ENCODE data around the gene DUSP2.

The DUSP2 gene

DNA sequence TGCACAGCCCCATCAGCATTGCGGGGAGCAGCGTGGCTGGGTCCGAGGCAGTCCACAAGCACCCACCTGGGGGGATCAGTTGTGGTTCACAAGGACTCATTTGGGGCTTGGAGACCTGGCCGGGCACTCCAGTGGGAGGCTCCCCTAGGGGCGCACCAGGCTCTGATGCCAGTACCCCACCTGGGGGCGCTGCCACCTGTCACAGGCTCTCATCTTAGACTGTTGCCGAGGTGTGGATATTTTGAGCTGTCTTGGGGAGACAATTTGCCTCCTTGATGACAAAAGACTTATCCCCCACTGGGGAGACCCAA is 31.9 kb downstream of the DUSP2 start:
- DNase-seq = no peak

DNA sequence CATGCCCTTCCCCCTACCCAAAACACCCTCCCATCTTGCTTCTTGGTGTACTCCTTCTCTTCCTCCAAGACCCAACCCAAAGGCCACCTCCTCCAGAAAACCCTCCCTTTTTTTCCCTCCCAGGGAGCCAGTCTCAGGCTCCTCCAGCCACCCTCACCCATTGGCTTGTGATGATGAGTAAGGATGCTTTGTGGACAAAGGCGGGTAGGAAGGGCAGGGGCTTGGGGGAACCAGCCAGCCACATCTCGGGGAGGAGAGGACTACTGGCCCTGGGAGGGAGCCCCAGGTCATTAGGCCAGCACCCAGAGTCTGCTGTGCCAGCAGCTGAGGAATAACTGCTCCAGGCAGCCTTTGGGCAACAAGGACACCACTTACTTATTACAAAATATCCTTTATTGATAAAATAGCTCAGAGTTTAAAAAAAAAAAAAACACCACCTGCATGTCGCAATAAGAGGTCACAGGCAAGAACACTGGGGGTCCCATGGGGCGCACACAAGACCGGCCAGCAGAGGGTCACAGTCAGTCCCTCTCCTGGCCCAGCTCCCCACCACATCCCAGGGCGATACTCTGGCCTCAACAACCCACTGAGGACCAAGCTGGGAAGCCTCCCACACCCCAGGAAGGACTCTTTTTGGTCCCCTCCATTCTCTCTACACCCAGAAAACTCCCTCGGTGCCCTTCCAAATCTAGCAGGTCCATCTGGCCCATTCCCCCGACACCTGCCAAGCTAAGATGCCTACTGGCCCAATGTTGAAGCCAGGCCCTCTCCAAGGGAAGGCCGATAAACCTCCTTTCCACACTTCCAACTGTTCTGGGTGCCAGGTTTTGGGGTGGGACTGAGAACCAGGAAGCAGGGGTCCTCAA is 32.5 kb downstream of the DUSP2 start:
- DNase-seq = no peak

- DNase-seq = no peak
These were observed 33.3 kb downstream of the DUSP2 start for GRCh38 chr2:96111823-96112500.

GRCh38 chr2:96111257-96111640 is 34.0 kb downstream of the DUSP2 start:
- DNase-seq = no peak

- no peak for DNase-seq
These were observed 34.5 kb downstream of the DUSP2 start for GRCh38 chr2:96110621-96111256.

DNA sequence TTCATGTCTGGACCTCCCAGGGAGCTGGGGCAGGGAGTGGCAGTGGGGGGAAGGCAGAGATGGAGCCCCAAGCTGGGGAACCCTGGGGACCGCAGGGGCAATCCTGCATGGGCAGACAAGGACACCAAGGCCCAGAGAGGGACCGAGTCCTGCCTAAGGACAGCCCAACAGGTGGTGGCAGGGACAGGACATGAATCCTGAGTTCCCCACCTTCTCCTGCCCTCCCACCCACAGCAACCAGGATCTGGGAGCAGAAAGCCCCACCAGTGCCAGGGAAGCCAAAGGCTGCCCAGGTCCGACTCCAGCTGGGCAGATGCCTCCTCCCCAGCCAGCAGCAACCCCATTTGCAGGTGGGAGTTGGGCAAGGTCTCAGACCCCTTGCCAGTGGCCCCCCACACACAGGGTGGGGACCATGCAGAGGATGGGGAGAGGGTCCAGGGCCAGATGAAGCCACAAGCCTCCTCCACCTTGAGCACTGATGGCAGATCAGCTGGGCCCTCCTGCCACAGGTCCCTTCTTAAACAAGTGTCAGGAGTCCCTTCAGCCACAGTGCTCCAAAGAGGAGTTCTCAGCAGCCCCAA is 35.2 kb downstream of the DUSP2 start:
- no peak for DNase-seq

GRCh38 chr2:96109361-96109680 is 35.9 kb downstream of the DUSP2 start:
- DNase-seq = no peak

DNA sequence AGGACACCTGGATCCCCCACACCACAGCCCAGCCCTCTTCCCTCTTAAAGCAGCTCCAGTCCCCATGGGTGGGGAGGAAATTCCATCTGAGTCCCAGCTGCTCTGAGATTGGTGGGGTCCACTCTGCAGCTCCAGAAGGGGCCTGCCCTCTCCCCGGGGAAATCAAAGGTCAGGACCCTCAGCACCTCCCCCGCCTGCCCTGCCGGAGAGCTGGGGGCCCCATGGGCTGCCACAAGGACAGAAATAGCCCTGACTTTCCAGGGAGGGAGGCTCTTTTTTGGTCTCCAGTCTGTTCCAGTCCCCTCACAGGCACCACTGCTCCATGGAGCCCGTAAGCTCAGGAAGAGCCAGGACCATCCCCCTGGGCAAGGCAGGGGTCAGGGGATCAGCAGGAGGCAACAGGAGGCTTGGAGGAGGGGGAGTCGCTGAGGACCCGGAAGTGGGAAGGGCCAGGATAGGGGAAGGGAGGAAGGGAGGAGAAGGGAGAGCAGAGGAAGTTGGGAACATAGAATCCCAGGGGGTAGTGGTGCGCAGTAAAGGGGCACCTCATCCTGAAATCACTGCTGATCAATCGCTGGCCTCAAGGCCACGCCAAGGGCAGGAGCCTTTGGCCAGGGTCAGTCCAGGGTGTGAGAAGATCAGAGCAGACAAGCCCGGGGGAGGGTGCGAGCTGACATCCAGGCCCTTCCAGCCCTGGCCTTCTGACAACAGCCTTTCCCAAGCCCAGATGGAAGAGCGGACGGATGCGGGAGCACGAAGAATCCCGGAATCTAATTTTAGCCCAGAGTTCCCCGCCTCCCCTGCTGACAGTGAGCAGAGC is 36.5 kb downstream of the DUSP2 start:
- no peak for DNase-seq

- DNase-seq = no peak
These were observed 37.1 kb downstream of the DUSP2 start for GRCh38 chr2:96108151-96108540.

DNA sequence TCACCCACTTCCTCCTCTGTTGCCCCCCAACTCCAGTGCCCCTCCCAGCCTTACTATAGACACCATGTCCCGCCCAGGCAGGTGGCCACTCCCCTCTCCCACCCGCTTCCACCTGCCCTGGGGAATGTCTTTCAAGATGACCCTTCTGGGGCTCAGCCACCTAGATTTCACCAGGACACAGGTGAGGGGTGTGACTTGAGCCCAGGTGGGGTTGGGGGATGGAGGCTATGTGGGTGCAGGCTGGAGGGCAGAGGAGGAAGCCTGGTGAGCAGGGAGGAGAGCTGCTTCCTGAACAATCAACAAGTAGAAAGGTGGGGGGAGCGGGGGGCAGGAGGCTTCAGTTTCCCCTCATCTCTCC is 37.6 kb downstream of the DUSP2 start:
- no peak for DNase-seq

GRCh38 chr2:96106991-96107707 is 38.1 kb downstream of the DUSP2 start:
- DNase-seq = no peak

DNA sequence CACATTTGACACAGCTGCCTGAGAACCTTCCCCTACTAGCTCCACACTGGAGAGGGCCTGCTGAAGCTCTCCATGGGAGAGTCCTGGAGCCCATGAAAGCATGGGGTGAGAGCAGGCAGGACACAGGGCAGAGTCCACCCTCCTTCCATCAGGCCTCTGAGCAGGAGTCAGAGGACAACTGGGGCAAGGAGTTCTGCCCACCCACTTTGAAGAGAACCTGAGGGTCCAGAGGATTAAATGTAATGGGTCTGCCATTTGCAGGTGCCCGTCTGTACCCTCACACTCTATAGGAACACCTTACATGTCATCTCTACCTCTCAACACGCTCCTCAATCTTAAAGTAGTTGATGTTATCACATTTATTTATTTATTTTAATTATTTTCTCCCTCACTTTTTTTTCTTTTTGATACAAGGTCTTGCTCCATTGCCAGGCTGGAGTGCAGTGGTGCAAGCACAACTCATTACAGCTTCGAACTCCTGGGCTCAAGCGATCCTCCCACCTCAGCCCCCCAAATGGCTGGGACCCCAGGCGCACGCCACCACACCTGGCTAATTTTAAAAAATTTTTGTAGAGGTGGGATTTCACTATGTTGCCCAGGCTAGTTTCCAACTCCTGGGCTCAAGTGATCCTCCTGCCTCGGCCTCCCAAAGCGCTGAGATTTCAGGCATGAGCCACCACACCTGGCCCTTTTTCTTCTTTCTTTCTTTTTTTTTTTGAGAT is 39.1 kb downstream of the DUSP2 start:
- no peak for DNase-seq

DNA sequence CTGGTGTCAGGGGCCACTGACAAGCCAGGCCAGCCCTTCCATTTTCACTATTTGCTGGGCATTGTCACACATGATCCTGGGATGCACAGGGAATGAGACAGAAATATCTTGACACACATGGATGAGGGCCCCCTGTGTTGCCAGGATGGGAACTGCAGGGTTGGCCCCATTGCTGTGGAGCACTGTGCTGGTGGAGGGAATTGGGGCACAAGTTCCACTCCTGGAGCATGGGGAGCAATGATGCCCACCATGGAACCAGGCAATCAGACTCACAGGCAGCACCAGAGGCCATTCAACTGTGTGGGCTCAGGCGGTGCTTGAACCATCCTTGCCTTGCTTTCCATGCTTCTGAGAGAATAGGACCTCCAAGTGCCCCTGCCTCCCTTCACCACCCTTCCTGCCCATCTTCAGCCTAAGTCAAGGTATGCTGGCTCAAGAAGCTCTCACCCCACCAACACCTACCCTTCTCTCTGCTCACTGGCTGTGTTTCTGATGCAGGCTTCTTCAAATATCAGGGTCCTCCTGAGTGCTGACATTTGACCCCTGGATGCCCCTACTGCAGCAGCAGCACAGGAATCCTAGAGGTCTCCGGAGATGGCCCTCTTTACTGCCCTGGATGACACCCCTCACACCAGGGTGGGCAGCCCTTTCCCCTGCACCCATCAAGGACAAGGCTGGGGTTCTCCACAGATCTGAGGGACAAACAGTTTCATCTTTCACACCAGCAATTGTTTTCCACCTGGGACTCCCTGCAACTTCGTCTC is 39.9 kb downstream of the DUSP2 start:
- no peak for DNase-seq

- DNase-seq = no peak
These were observed 40.8 kb downstream of the DUSP2 start for GRCh38 chr2:96104487-96104861.

DNA sequence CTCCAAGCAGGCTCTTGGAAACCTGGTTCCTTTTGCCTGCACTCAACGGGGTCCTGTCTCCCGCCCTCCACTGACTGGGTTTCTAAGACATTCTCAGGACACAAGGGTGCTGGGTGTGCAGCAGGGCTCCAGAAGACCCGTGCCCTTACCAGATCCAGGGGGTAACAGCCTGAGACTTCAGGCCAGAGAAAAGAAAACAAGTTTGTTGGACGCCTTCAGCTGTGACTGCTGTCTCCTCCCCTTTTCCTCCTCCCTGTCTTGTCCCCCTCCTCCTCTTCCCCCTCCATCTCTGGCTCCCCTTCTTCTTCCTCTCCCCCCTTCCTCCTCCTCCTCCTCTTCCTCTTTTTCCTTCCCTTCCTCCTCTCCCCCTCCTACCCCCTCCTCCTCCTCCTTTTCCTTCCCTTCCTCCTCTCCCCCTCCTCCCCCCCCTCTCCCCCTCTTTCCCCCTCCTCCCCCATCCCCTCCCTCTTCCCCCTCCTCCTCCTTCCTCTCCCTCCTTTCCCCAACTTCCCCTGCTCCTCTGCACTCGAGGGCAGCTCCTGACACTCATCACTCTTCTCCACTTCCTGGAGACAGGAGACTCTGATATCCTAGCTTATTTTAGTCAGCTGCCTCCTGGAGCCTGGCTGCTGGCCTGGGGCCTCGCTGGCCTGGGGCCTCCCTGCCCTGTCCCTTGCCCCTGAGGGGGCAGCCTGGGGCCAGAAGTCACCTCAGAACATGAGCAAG is 41.3 kb downstream of the DUSP2 start:
- DNase-seq = no peak

DNA sequence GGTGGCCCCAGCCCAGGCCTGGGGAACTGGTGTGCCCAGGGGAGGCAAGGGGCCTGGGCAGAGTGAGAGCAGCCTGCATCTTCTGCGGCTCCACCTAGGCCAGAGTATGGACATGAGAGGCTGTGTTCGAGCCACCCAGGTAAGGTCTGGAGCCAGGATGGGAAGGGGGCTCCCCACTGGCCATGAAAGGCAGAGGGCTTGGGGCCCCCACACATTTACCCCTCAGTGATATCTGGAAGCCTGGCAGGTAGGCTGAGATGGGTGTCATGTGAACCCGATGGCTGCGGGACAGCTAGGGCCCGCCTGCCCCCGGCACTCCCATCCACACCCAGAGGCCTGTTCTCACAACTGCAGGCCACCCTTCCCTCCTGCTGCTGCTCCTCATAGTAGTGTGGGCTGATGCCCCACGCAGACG is 42.0 kb downstream of the DUSP2 start:
- no peak for DNase-seq

DNA sequence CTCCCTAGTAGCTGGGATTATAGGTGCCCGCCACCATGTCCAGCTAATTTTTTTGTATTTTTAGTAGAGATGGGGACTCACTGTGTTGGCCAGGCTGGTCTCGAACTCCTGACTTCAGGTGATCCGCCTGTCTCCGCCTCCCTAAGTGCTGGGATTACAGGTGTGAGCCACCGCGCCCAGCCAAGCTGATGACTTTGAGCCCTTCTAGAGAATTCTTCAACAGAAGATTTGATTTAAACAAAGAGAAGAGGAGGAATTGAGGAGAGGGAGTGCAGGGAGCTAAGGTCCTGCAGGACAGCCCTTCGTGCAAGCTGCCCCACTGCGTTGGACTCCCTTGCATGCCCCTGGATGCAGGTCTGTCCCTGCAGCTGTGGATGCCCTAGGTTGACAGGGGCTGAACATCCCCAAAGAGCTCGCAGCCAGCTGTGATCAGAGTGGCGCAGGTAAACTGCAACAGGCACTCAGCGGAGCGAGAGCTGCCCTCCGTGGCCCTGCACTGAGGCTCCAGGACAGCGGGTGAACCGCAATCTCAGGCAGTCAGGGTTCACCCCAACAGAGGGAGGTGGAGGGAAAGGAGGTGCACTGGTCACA is 42.5 kb downstream of the DUSP2 start:
- no peak for DNase-seq

DNA sequence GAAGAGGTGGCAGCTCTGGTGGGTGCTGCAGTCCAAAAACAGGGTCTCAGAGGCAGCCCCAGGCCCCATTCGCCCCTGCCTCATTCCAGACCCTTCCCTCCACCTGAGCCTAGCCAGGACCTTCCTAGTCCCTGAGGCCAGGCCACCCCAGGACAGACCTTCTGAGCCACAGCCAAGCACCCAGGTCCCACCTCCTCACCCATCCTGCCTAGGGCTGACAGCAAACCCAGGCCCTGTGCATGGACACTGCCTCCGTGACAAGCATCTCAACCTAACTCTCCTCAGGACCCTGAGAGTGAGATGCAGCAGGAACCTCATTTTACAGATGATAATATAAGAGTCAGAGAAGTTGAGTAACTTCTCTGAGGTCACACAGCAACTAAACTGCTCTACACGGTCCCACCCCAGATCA is 44.3 kb downstream of the DUSP2 start:
- DNase-seq = no peak

DNA sequence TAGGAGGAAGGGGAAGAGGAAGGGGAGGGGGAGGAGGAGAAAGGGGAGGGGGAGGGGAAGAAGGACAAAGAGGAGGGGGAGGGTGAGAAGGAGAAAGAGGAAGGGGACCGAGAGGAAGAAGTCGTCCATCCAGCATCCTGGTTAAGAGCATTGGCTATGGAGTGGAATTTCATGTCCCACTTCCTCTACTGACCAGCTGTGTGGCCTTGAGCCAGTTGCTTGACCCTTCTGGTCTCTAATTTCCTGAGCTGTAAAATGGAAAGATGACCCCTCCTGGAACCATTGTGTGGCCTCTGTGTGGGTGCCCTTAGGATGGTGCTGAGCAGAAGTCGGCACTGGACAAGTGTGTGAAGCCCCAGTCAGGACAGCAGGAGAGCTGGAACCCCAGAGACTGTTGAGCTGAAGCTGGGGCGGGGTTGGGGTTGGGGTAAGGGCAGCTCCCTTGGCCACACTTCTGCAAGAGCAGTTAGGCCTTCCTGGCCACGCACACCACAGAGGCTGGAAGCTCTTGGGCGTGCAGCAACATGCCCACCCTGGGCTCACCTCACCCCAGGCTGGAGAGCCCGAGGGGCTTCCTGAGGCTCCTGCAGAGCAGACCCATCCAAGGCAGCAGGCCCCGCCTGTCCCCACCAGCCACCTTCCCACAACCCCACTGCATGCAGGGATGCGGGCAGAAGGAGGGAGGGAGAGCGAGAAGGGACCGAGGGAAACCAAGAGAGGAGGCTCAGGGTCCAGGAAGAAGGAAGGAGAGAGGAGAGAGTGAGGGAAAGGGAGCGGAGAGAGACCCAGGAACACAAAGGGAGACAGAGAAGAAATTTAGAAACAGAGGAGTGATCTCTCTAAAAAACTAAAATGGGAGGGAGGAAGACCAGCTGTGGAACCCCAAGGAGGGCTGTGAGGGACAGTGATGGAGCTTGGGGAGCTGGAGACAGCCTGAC is 45.1 kb downstream of the DUSP2 start:
- DNase-seq = no peak
